Activated naive CD8-positive, alpha-beta T cell treated with anti-CD3 and anti-CD28 coated beads, Interleukin-2, amount 50 U/mL, for 16 hours (primary cell): Measurements from ENCODE around the gene KRT84.
"Not testable (repeated sequence)": the region's sequence is repeated elsewhere in the genome, so short reads cannot be mapped to it uniquely, and the experiment has no call there.

Experiments used
- DNase-seq: peaks from one replicate; pipeline ENCODE4 v3.0.0-alpha.2; 2020; ENCODE audit warnings: low read depth, low spot score

Gene KRT84

DNA sequence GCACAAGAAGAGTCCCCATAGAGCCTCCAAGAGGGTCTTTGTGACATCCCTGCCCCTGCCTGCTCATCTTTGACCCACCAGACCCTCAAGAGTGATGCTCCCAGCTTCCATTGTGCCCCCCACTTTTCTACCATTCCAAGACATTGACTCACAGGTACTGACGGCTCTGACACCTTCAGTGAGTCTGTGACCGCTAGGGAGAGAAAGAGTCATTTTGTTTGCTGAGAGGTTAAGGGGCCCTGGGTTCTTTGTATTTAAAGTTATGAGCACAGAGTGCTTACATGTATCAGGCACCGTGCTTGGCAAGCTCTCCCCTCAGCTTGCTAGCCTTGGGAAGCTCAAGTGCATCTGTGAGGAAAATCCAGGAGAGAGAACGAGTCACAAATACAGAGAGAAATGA lies 27.8 kb upstream of the KRT84 start:
- DNase-seq, result no peak

GRCh38 chr12:52411815-52412214 lies 26.4 kb upstream of the KRT84 start:
- no peak for DNase-seq

GRCh38 chr12:52410589-52411248 lies 25.3 kb upstream of the KRT84 start:
- not testable (repeated sequence) for DNase-seq

- no peak for DNase-seq
Measured at GRCh38 chr12:52407918-52408317, 22.5 kb upstream of the KRT84 start.

- DNase-seq, result no peak
Measured at GRCh38 chr12:52405922-52406385, 20.5 kb upstream of the KRT84 start, which contains the start of gene KRT82. Gene KRT82, minus strand, starts transcription at chr12:52406335. Its CDS starts 58 bp downstream, at chr12:52406277.

DNA sequence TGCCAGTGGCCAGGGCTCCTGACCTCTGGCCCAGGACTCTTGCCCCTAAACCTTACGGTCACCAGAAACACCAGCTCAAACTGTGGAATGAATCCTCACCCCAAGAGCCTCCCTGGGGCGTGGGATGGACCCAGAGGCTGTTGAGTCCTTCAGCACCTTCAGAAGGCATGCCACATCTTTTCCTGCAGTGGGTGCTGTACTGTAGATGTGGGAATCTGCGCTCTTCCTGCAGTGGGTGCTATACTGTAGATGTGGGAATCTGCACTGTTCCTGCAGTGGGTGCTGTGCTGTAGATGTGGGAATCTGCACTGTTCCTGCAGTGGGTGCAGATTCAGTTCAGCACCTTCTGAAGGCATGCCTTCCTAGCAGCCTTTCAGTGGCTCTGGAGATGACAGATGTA lies 19.5 kb upstream of the KRT84 start:
- no peak for DNase-seq

DNA sequence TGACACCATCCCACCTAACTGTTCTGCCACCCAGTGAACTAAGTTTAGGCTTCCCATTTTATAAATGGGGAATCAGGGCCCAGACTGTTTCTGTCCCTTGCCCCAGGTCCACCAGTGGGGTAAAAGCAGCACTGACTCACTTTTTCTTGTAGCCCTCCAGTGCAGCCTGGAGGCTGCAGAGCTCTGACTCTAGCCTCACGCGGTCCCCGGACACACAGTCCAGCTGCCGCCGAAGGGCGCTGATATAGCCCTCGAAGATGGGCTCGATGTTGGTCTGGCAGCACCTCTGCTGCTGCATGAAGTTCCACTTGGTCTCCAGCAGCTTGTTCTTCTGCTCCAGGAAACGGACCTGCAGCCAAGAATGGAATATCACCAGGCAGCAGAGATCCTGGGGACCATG lies 18.1 kb upstream of the KRT84 start:
- DNase-seq, result no peak

DNA sequence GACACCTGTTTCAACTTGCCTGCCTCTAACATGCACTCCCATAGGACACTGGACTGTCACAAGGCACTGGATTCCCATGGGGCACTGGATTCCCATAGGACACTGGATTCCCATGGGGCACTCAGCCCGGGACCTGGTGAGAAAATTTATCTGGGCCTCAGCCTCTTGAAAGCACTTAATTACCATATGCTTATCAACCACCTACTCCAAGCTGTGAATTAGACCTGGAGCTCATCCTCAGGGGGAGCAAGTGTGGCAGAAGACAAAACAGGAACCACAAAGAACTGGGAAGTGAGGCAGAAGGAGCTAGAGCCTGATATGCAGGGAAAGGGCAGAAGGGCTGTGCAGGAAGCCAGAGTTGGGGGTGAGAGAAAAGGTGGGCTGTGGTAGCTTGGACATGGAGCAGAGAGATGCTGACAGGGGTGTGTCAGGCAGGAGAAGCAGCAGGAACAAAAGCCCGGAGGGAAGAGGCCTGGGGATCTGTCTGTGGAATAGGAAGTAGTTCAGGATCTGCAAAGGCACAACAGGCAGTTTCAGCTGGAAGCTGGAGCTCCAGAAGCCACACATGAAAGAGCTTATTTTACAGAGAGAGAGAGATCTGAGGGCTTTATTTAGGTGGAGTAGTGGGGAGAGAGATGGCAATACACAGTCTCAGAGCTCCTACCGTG lies 17.6 kb upstream of the KRT84 start:
- DNase-seq, result no peak

DNA sequence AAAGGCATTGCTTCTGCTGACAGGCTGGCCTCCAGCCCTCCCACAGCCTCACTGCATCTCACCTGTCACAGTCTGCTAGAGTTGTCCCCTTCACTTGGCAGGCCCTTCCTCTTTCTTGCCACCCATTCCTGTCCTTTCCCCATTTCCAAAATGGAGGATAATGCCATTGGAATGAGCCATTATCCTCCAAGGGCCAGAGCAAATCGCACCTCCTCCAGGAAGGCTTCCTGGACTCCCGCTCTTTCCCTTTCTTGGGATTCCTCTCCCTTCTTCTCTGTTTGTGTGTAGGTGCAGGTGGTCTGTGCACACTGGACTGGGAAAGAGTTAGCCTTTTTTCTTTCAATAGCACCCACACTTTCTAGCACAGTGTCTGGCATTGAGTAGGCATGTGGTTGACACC lies 16.9 kb upstream of the KRT84 start:
- no peak for DNase-seq

DNA sequence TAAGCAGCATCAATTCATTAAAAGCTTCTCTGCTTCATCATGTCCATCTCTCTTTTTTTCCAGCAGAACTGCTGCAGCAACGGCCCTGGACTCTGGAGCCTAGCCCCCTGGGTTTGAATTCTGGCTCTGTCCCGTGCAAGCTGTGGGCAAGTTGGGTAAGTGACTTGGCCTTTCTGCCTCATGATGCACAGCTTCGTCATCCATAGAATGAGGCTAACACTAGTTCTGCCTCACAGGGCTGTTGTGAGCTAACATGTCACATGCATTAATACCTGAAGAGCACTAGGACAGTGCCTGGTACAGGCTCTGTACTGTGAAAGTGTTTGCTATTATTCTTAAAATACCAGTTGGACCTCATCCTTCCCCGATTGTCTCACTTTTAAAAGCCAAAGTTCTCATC lies 16.5 kb upstream of the KRT84 start:
- no peak for DNase-seq

GRCh38 chr12:52401526-52401925 lies 16.1 kb upstream of the KRT84 start:
- no peak for DNase-seq

GRCh38 chr12:52400906-52401305 lies 15.5 kb upstream of the KRT84 start:
- DNase-seq, result no peak

DNA sequence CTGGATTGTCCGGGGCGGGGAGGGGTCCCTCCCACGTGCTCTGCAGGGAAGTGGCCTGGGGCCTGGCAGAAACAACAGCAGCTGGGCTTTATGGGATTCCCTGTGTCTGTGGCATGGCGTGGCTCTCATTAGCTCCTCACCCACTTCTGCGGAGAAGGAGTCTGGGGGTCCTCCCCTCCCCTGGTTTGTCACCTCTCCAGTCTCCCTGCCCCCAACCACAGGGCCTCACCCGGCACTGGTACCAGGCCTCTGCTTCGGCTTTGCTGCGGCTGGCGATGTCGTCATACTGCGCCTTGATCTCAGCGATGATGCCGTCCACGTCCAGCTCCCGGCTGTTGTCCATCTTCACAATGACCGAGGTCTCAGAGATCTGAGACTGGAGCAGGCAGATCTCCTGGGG lies 14.3 kb upstream of the KRT84 start:
- DNase-seq, result no peak

DNA sequence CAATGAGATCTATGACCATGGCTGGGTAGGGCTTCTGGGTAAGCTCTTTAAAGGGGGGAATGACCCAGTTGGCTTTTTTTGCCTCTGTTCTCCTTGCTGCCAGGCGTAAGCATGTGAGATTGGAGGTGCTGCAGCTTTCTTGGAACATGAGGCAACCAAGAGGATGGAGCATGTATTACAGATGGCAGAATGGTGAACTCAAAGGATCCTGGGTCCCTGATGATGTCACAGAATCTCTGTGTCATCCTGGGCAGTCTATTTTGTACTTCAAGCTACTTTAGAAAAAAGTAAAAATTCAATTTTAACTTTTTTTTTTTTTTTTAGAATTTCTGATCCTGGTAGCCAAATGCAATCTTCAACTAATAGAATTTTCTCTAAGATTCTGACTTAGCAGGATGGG lies 12.7 kb upstream of the KRT84 start:
- DNase-seq, result no peak

DNA sequence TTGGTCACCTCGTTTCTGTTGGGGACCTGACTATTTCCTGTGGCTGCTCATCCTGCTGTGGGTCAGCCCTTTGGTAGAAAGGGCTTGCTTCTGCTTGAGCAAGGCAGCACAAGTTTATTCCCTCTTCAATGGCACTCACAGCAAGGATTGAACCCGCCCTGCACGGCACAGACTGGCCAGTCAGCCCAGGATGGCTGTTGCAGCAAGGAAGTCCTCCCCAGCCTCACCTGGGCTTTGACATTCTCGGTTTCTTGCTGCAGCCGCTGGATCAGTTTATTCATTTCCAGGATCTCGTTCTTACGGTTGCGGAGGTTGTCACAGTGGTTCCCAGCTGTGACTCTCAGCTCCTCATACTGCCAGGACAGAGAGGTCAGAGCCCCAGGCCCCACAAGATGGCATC lies 11.2 kb upstream of the KRT84 start:
- DNase-seq, result no peak

- DNase-seq, result no peak
Measured at GRCh38 chr12:52395761-52396434, 10.4 kb upstream of the KRT84 start.

- DNase-seq, result no peak
Measured at GRCh38 chr12:52394836-52395405, 9.5 kb upstream of the KRT84 start.

- DNase-seq, result no peak
Measured at GRCh38 chr12:52392465-52393007, 7.1 kb upstream of the KRT84 start.

- no peak for DNase-seq
Measured at GRCh38 chr12:52391618-52392002, 6.2 kb upstream of the KRT84 start.

DNA sequence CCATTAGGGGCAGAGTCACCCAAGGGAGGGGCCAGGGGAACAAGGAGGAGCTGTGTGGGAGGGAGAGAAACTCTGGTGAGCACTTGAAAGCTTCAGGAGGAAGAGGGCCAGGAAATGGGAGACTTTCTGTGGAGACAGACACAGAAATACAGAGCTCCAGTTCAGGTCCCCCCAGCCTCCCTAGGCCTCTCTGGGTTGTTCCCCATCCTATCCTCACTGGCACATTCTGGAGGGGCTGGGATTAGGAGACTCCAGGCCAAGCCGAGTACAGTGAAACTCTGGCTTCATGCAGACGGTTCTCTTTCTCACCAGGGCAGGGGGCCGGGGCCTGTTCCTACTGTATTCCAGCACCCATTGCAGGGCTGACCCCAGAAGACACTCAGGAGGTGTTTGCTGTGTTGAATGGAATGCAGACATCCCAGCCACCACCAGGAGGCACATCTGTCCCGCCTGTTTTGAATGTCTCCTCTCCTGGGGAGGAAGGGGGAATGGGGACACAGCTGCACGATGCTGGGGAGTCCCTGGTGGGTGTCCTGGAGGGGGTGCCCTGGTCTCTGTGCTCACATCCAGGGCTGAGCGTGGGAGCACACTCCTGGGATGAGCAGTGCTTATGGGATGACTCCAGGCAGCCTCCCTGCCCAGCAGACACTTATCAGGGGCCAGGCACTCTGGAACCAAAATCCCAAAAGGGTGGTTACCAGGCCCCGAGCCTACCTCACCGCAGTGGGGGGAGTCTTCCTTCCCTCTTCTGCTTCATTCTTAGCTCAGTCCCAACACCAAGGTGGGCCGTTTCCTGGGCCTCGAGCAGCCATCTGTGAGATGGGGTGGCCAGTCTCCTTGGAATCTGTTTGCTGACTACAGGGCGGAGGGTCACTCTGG lies 5.5 kb upstream of the KRT84 start:
- DNase-seq, result no peak
